GM18520 (cell line): ENCODE data around the gene B3GLCT.
"Not testable (repeated sequence)": the region's sequence is repeated elsewhere in the genome, so short reads cannot be mapped to it uniquely, and the experiment has no call there.

Source experiments
- ATAC-seq: cut with Tn5 transposase; IDR thresholded peaks from one replicate; pipeline ENCODE4 v1.9.1; 2021; ENCODE audit not compliant: unreplicated experiment

B3GLCT gene

GRCh38 chr13:31339616-31340015 lies 139.8 kb downstream of the B3GLCT start:
- not testable (repeated sequence) for ATAC-seq

- not testable (repeated sequence) for ATAC-seq
These were observed 141.1 kb downstream of the B3GLCT start for GRCh38 chr13:31340848-31341247.

- no peak for ATAC-seq
These were observed 147.1 kb downstream of the B3GLCT start for GRCh38 chr13:31346891-31347290.

- no peak for ATAC-seq
These were observed 149.4 kb downstream of the B3GLCT start for GRCh38 chr13:31349156-31349555.

- ATAC-seq, result no peak
These were observed 150.8 kb downstream of the B3GLCT start for GRCh38 chr13:31350560-31350959.

- no peak for ATAC-seq
These were observed 151.6 kb downstream of the B3GLCT start for GRCh38 chr13:31351376-31351775.

GRCh38 chr13:31352467-31352866 lies 152.7 kb downstream of the B3GLCT start:
- no peak for ATAC-seq

- ATAC-seq, result no peak
These were observed 155.2 kb downstream of the B3GLCT start for GRCh38 chr13:31355001-31355400.

GRCh38 chr13:31356991-31357390 lies 157.2 kb downstream of the B3GLCT start:
- no peak for ATAC-seq

GRCh38 chr13:31357581-31357980 lies 157.8 kb downstream of the B3GLCT start:
- ATAC-seq, result no peak

- ATAC-seq, result no peak
These were observed 161.9 kb downstream of the B3GLCT start for GRCh38 chr13:31361673-31362072.

GRCh38 chr13:31365630-31366029 lies 165.9 kb downstream of the B3GLCT start:
- ATAC-seq, result no peak

- no peak for ATAC-seq
These were observed 167.6 kb downstream of the B3GLCT start for GRCh38 chr13:31367410-31367809.

- no peak for ATAC-seq
These were observed 169.4 kb downstream of the B3GLCT start for GRCh38 chr13:31369213-31369612.

- ATAC-seq, result no peak
These were observed 172.7 kb downstream of the B3GLCT start for GRCh38 chr13:31372454-31372853.

- no peak for ATAC-seq
These were observed 174.9 kb downstream of the B3GLCT start for GRCh38 chr13:31374682-31375081.

- no peak for ATAC-seq
These were observed 178.2 kb downstream of the B3GLCT start for GRCh38 chr13:31377946-31378345.

GRCh38 chr13:31380715-31381114 lies 180.9 kb downstream of the B3GLCT start:
- ATAC-seq, result no peak
